Loucy (cell line): Measurements from ENCODE around the gene GPRIN1.

Source experiments
- H2AFZ ChIP-seq: fragments of 200-600 bp; sonication (generic); 2 replicates; pipeline ENCODE4 v1.6.0; 2016; ENCODE audit warnings: antibody characterized with exemption, mild to moderate bottlenecking, low read length, moderate library complexity
- H3F3A ChIP-seq: fragments of 200-600 bp; 2 replicates; pipeline ENCODE4 v1.6.0; 2016; ENCODE audit warnings: antibody characterized with exemption, low read depth, mild to moderate bottlenecking
- H3K27me3 ChIP-seq: fragments of 200-600 bp; sonication (generic); 2 replicates; pipeline ENCODE4 v1.6.1; 2014; ENCODE audit warnings: low read length, mild to moderate bottlenecking; ENCODE audit not compliant: insufficient read depth, poor library complexity, severe bottlenecking
- H3K36me3 ChIP-seq: fragments of 200-600 bp; sonication (generic); 2 replicates; pipeline ENCODE4 v1.6.1; 2016; ENCODE audit warnings: low read length; ENCODE audit not compliant: insufficient read depth
- H3K4me1 ChIP-seq: fragments of 200-600 bp; sonication (generic); 2 replicates; pipeline ENCODE4 v1.5.1; 2014; ENCODE audit warnings: low read length, mild to moderate bottlenecking; ENCODE audit not compliant: insufficient read depth, poor library complexity, severe bottlenecking
- H3K4me2 ChIP-seq: fragments of 200-600 bp; sonication (generic); 2 replicates; pipeline ENCODE4 v1.6.0; 2014; ENCODE audit warnings: antibody characterized with exemption, low read length, low read depth, mild to moderate bottlenecking; ENCODE audit not compliant: poor library complexity, severe bottlenecking
- H3K4me3 ChIP-seq: fragments of 200-600 bp; sonication (generic); 2 replicates; pipeline ENCODE4 v1.5.1; 2014; ENCODE audit warnings: low read length, mild to moderate bottlenecking, mixed read lengths; ENCODE audit not compliant: poor library complexity, severe bottlenecking
- H3K79me2 ChIP-seq: fragments of 200-600 bp; sonication (generic); 2 replicates; pipeline ENCODE4 v1.6.1; 2014; ENCODE audit warnings: low read length; ENCODE audit not compliant: insufficient read depth
- H3K9ac ChIP-seq: fragments of 200-600 bp; sonication (generic); 2 replicates; pipeline ENCODE4 v1.6.0; 2014; ENCODE audit warnings: mild to moderate bottlenecking, low read depth, low read length, moderate library complexity; ENCODE audit not compliant: poor library complexity, severe bottlenecking
- H3K9me2 ChIP-seq: fragments of 200-600 bp; sonication (generic); replicated peaks from 2 replicates; pipeline ENCODE4 v1.6.1; 2016; ENCODE audit warnings: low read depth, low read length, mixed read lengths
- H3K9me3 ChIP-seq: fragments of 200-600 bp; sonication (generic); 2 replicates; pipeline ENCODE4 v1.6.1; 2014; ENCODE audit warnings: mild to moderate bottlenecking, antibody characterized with exemption, low read length, low read depth; ENCODE audit not compliant: insufficient read depth
- H4K20me1 ChIP-seq: fragments of 200-600 bp; sonication (generic); 2 replicates; pipeline ENCODE4 v1.6.0; 2014; ENCODE audit warnings: antibody characterized with exemption, low read length, mild to moderate bottlenecking; ENCODE audit not compliant: insufficient read depth, poor library complexity, severe bottlenecking
- CTCF ChIP-seq: fragments of 200-600 bp; sonication (generic); conservative IDR thresholded peaks from 2 replicates; pipeline ENCODE4 v1.5.1; 2014; ENCODE audit warnings: mild to moderate bottlenecking, antibody characterized with exemption, low read length
- EZH2phosphoT487 ChIP-seq: fragments of 200-600 bp; IDR thresholded peaks from 2 replicates; pipeline ENCODE4 v1.6.1; 2018; ENCODE audit warnings: antibody characterized with exemption, mild to moderate bottlenecking, moderate library complexity, borderline replicate concordance

The GPRIN1 gene

GRCh38 chr5:176639208-176639607, 29.3 kb upstream of the GPRIN1 start:
- Histone ChIP-seq H3K36me3 (no peaks in the 10 kb centered on the region), H2AFZ (no peak overlapping the region), H3K9ac (no peak overlapping the region), H3K4me3 (no peak overlapping the region), H3K79me2 (no peaks in the 10 kb centered on the region), H3K9me3 (no peaks in the 10 kb centered on the region), H3K27me3 (no peaks in the 10 kb centered on the region), H3K9me2 (no peaks in the 10 kb centered on the region), H3K4me1 (no peaks in the 10 kb centered on the region), H3K4me2 (no peak overlapping the region), H3F3A (no peaks in the 10 kb centered on the region), H4K20me1 (no peaks in the 10 kb centered on the region)
- TF ChIP-seq EZH2phosphoT487: no peak

GRCh38 chr5:176638437-176638836, 28.5 kb upstream of the GPRIN1 start:
- Histone ChIP-seq H2AFZ (no peak overlapping the region), H3K4me3 (no peak overlapping the region), H3K4me2 (no peak overlapping the region), H4K20me1 (no peaks in the 10 kb centered on the region), H3K27me3 (no peaks in the 10 kb centered on the region), H3K9me2 (no peaks in the 10 kb centered on the region), H3K9me3 (no peaks in the 10 kb centered on the region), H3K9ac (no peak overlapping the region), H3K36me3 (no peaks in the 10 kb centered on the region), H3K4me1 (no peaks in the 10 kb centered on the region), H3F3A (no peaks in the 10 kb centered on the region), H3K79me2 (no peaks in the 10 kb centered on the region)
- TF ChIP-seq CTCF: no peak
- TF ChIP-seq EZH2phosphoT487: no peak

GRCh38 chr5:176637556-176637955, 27.6 kb upstream of the GPRIN1 start:
- Histone ChIP-seq H3K4me1 (no peaks in the 10 kb centered on the region), H3K4me2 (no peak overlapping the region), H3K4me3 (no peak overlapping the region), H3F3A (no peaks in the 10 kb centered on the region), H3K9ac (no peak overlapping the region), H3K9me2 (no peaks in the 10 kb centered on the region), H3K27me3 (no peaks in the 10 kb centered on the region), H3K79me2 (no peaks in the 10 kb centered on the region), H3K36me3 (no peaks in the 10 kb centered on the region), H3K9me3 (no peaks in the 10 kb centered on the region), H2AFZ (no peak overlapping the region), H4K20me1 (no peaks in the 10 kb centered on the region)
- no peak for TF ChIP-seq EZH2phosphoT487
- TF ChIP-seq CTCF: no peak

GRCh38 chr5:176636426-176636825, 26.5 kb upstream of the GPRIN1 start:
- H3K27me3 ChIP-seq: no peaks in the 10 kb centered on the region
- H3K9me2 ChIP-seq: no peaks in the 10 kb centered on the region
- H3K4me1 ChIP-seq: no peaks in the 10 kb centered on the region
- no peaks in the 10 kb centered on the region for H4K20me1 ChIP-seq
- no peak overlapping the region for H2AFZ ChIP-seq
- H3K4me2 ChIP-seq: no peak overlapping the region
- no peaks in the 10 kb centered on the region for H3K79me2 ChIP-seq
- no peak overlapping the region for H3K9ac ChIP-seq
- H3F3A ChIP-seq: no peaks in the 10 kb centered on the region
- no peaks in the 10 kb centered on the region for H3K9me3 ChIP-seq
- no peak overlapping the region for H3K4me3 ChIP-seq
- H3K36me3 ChIP-seq: no peaks in the 10 kb centered on the region
- no peak for TF ChIP-seq CTCF
- no peak for TF ChIP-seq EZH2phosphoT487
